GM19324 (cell line): ENCODE data around the gene TNN.
"Not testable (repeated sequence)": the region's sequence is repeated elsewhere in the genome, so short reads cannot be mapped to it uniquely, and the experiment has no call there.

Experiments used
- ATAC-seq: cut with Tn5 transposase; IDR thresholded peaks from one replicate; pipeline ENCODE4 v1.9.1; 2021; ENCODE audit warnings: mild to moderate bottlenecking, moderate library complexity; ENCODE audit not compliant: unreplicated experiment, low FRiP score

Gene TNN, protein sequence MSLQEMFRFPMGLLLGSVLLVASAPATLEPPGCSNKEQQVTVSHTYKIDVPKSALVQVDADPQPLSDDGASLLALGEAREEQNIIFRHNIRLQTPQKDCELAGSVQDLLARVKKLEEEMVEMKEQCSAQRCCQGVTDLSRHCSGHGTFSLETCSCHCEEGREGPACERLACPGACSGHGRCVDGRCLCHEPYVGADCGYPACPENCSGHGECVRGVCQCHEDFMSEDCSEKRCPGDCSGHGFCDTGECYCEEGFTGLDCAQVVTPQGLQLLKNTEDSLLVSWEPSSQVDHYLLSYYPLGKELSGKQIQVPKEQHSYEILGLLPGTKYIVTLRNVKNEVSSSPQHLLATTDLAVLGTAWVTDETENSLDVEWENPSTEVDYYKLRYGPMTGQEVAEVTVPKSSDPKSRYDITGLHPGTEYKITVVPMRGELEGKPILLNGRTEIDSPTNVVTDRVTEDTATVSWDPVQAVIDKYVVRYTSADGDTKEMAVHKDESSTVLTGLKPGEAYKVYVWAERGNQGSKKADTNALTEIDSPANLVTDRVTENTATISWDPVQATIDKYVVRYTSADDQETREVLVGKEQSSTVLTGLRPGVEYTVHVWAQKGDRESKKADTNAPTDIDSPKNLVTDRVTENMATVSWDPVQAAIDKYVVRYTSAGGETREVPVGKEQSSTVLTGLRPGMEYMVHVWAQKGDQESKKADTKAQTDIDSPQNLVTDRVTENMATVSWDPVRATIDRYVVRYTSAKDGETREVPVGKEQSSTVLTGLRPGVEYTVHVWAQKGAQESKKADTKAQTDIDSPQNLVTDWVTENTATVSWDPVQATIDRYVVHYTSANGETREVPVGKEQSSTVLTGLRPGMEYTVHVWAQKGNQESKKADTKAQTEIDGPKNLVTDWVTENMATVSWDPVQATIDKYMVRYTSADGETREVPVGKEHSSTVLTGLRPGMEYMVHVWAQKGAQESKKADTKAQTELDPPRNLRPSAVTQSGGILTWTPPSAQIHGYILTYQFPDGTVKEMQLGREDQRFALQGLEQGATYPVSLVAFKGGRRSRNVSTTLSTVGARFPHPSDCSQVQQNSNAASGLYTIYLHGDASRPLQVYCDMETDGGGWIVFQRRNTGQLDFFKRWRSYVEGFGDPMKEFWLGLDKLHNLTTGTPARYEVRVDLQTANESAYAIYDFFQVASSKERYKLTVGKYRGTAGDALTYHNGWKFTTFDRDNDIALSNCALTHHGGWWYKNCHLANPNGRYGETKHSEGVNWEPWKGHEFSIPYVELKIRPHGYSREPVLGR (N-terminal part only)

DNA sequence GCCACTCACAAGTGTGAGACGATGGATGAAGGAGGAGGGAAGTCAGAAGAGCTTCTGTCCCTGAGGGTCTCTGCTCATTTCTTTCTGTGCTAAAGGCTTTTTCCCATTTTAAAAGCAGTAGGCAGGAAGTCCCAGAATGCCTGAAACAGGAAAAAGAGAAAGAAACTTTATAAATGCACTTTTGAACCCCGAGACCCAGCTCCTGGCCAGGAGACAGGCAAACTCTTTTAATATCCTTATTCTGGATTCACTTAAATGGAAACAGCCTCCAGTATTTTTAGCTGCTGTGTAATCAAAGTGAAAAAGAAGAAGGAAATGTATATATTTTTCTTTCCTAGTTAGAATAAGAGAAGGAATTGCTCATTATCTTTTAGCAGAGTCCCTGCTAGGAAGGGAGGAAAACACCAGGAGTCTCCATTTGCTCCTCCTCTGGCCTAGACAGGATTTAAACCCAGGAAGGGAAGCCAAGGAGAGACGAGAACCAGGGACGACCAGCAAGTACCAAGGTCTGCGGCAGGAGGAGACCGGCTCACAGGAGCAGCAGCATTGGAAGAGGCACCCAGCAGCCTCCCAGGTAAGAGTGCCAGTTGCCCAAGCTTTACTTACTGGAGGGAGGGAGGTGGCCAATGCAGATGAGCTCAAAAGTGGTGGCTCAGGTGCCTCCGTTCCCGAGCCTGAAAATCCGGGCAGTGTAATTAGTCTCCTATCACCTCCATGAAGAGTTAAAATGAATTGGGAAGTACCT is at the start of gene TNN:
Gene TNN (plus strand): TSS at position 472 of the 745 bp plus-strand sequence. CDS start 9,586 bp downstream, outside the sequence.
- no peak for ATAC-seq

DNA sequence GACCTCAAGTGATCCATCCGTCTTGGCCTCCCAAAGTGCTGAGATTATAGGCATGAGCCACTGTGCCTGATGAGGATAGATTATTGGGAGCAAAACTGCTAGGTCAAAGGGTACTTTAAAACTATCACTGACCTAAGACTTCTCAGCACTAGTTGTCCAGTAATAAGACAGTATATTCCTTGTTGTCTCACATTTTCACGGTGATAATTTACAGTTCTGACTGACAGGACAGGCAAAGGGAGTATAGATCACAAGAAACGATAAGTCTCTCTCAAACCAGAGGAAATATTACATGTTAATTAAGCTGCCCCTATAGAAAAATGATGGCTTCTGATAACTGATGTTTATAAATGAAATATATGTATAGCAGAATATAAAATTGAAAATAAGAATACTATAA is 48.1 kb upstream of the TNN start:
- no peak for ATAC-seq

DNA sequence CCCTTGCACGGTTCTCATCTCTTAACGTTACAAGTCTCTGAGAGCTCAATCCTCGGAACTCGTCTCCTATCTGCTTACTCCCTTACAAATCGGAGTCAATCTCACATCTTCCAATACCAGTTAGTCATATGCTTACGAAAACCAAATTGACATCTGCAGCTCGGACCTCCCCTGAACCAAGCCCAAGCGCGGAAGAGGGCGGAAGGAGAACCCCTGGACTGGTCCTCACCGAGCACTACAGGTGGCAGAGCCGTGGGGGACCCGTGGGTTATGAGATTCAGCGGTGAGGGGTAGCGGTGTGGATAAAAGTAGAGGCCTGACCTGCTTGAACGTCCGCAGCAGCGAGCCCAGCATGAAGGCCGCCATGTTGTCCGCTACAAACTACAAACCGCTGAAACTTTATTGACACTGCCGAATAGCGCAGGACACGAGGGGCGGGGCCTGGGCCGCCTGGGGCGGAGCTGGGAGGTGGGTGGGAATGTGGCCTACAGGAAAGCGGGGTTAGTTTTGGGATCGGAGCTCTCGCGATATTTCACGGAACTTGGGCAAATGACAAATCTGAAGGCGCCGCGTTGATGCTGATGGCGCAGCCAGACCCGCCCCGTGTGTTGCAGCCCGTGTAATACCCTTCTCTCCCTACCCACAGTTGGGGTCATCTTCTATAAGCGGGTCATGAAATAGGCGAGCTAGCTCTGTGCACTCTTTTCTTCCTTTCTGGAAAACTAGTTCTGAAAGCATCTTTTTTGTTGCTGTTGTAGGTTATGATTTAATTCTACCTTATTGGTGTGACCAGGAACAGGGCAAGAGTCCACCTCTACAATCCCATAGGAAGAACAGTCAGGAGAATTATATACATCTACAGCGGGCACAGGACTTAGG is 44.4 kb upstream of the TNN start, which contains the start of gene MRPS14:
Gene MRPS14 (minus strand): TSS at position 383 of the 879 bp plus-strand sequence. CDS start 17 bp downstream, at position 366.
- peak; percentile 92 for ATAC-seq

DNA sequence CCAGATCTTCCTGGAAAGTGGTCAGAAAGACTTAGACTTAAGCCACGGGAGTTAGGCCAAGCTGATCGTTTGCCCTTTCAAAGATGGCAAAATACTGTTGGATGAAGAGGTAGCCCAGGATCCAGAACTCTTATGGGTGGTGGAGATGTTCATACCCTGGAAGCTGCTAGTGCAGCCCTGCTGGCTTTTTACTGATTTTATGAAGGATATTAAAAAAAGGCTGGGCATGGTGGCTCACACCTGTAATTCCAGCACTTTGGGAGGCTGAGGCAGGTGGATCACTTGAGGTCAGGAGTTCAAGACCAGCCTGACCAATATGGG is 43.8 kb upstream of the TNN start:
- not testable (repeated sequence) for ATAC-seq

DNA sequence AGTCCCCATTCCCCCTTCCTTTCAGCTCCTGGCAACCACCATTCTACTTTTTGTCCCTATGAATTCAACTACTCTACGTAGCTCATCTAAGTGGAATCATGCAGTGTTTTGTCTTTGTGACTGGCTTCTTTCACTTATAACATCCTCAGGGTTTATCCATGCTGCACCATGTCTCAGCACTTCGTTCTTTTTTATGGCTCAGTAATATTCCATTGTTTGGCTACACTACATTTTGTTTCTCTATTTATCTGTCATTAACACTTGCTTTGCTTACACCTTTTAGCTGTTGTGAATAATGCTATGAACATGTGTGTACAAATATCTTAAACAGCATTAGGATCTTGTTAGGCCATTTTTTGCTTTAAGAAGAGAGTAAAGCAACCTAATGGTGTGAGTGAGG is 42.9 kb upstream of the TNN start:
- no peak for ATAC-seq

DNA sequence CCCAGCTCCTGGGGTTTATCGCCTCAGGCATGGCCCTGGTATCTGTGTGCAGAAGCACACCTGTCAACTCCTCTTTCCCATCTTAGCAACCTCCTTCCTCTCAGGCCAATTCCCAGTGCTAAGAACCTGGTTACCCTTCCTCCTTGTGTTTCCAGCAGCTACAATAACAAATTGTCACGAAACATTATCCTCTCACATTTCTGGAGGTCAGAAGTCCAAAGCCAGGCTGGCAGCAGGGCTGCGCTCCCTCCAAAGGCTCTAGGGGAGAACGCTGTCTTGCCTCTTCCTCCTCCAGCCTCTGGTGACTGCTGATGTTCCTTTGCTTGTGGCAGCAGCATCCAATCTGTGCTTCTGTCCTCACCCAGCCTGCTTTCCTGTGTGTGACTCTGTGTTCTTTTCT is 33.7 kb upstream of the TNN start:
- no peak for ATAC-seq

DNA sequence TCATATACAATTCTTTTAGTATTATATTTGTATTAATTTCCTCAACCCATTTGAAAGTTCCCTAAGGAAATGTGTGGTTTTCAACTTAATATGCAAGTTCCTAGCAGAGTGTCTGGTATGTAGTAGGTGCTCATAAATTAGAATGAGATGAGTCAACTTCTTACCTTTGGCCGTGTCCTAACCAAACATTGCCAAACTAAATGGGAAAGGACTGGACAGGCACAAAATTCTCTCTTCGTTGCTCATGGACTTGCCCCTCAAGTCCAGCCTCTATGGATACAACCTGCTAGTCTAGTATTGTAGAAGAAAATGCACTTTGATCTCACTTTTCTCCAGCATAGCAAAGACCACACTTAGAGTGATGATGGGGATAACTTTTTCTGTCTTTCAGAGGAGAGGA is 32.9 kb upstream of the TNN start:
- no peak for ATAC-seq

DNA sequence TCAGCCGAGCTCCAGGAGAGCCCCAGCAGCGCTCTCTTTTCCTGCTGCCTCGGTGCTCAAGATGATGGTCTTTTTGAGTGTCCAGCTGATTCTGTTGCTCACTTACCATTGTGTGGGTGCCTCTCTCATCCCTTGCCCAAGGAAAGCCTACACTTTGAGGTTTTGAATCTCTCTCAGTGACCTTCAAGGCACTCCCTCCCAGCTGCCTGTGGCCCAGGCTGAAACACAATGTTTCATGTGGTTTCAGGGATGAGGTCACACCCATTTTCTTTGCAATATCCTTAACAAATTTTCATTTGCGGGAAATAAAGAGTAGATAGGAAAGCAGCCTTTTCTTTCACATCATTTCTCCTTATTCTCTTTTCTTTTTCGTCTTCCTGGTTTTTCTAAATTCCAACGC is 31.8 kb upstream of the TNN start:
- ATAC-seq: no peak

DNA sequence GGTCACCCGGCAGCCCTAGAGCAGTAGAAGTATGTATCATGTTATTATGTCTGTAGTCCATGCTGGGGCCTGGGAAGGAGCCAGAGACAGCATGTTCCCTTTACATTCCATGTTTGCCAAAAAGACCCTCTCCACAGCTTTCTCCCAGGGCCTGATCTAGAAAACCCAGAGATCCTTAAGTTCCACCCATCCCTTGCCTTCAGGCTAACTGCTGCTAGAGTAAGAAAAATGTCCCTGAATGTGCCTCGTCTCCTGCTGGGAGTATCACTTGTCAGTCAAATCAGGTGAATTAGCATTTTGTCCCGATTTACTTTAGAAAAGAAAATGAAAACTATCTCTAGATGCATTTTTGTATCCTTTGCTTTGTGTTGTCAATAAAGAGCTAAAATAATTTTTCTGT is 31.2 kb upstream of the TNN start:
- ATAC-seq: no peak

DNA sequence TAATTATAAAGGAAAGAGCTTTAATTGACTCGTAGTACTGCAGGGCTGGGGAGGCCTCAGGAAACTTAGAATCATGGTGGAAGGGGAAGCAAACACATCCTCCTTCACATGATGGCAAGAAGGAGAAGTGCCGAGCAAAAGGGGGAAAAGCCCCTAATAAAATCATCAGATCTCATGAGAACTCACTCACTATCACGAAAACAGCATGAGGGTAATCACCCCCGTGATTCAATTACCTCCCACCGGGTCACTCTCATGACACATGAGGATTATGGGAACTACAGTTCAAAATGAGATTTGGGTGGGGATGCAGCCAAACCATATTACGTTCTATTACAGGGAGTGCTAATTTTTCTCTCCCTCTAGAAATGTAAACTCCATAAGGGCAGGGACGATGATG is 30.2 kb upstream of the TNN start:
- ATAC-seq: no peak

DNA sequence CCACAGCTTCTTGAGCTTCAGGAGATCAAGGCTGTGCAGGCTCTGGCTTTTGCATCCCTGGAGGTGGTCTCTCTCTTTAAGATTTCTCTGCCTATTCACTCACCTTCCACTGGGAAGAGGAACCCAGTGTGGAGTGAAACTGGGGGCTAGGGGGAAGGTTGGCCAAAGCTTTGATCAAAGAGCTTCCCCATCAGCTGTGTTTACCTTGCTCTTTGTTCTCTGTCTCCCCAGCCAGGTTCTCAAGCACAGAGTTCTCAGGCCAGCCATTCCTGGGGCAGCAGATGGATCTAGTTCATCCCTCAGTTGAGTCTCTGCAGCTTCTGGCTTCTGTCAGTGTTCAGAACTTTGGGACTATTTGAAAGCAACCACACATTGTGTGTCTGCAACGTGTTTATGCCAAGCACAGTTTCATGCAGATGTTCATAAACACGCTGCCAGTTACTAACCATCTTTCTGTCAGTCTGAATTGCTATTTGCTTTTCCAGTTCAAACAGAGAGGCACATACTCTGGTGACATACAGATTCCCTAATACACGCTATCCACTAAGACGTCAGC is 27.2 kb upstream of the TNN start:
- ATAC-seq: no peak

DNA sequence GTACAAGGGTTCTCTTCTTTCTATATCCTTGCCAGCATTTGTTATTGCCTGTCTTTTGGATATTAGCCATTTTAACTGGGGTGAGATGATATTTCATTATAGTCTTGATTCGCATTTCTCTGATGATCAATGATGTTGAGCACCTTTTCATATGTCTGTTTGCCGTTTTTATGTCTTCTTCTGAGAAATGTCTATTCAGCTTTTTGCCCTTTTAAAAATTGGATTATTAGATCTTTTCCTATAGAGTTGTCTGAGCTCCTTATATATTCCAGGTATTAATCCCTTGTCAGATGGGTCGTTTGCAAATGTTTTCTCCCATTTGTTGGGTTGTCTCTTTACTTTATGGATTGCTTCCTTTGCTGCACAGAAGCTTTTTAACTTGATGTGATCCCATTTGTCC is 25.0 kb upstream of the TNN start:
- ATAC-seq: no peak

DNA sequence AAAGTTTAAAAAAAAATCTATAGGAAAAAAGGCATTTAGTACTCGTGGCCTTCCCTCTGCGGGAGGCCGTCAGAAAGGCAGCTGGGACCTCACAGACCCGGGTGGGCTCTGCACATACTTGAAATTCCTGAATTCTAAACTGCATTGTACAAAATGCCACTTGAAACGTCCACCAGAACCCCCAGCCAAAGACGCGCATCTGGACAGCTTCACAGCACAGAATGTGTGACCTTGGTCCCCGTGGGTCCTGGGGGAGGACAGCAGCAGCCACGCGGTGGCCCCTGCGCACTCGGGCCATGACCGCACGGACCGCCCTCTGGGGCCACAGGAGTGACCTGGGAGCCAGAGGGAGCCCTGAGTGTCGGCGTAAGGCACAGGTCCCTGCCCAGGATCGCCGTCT is 23.8 kb upstream of the TNN start:
- ATAC-seq: no peak

DNA sequence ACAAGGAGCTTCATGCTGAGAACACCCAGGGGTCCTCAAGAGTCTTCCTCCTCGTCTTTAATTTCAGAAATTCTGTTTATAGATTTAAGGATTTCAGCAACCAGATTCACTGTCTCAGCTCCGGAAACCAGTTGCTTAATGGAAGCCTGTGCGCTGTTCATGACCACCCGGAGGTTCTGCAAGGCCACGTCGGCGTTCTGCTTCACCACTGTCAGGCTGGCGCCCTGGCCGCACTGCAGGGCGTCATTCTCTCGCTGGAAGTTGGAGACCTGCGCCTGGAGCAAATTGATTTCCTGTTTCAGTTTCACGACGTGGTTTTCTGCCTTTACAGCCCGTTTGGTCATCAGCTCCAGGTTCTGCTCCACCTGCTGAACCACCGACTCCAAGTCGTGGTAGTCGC is 23.0 kb upstream of the TNN start:
- not testable (repeated sequence) for ATAC-seq

DNA sequence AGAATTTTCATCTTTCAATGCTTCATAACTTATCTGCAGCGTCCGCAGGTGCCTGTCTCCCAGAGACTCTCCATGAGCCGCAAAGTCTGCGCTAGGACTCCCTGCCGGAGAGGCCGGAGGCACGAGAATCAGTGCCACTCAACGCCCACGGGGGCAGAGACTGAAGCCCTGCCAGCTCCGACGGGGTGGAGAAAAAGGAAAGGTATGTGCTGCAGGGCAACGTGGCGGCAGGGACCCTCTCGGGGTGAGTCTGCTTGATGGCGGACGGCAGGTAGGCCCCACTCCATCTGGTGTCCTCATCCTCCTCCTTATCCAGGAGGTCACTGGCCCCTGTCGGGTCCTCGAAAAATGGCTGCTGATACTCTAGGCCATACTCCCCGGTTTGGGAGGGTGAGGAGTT is 22.5 kb upstream of the TNN start:
- no peak for ATAC-seq

DNA sequence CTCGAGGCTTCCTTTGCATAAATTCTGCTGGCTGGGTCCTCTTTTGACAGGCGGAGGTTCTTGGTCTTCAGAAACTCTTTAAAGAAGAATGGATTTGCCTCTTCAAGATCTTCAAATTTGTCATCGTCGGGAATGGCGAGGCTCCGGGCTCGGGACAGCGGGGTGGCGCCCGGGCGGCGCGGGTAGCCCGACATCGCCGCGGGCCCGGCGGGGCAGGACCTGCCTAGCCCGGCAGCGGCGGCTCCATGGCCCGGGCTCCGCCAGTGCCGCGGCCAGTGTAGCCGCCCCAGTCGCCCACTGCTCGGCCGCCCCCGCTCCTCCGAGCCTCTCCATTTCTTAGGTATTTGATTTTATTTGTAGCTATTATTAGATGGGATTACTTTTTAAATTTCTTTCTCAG is 22.1 kb upstream of the TNN start:
- ATAC-seq: no peak

DNA sequence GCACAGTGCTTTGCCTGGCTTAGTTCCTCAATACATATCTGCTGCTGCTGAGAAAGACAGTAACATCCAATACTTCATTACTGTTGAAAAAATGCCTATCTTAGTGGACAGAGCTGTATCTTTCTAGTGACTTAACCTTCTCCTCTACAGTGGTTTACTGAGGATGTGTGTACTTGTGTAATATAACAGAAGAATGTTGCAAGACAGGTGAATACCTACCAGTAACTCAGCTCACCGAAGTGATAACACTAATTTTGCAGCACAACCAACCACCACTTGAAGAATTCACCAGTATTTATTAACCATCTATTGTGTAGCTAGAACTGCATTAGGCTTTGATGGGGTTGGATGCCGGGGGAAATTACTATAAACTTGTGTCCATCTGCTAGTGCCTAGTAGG is 16.6 kb upstream of the TNN start:
- ATAC-seq: no peak

DNA sequence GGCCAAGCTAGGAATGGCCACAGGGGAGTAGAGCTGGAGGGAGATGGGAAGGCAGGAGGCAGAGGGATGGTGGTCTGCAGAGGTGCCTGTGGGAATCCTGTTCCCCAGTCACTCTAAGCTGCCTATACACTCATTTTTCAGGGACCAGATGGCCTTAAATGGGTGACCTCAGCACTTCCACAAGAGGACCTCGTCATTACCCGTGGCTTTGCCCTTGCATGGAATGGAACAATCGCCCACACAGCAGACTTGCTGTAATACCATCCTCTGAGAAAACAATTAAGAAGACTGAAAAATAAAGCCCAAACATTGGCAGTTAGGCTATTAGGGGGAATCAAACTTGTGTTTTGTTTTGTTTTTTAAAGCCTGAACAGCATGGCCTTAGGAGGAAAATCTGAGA is 12.9 kb upstream of the TNN start:
- no peak for ATAC-seq

DNA sequence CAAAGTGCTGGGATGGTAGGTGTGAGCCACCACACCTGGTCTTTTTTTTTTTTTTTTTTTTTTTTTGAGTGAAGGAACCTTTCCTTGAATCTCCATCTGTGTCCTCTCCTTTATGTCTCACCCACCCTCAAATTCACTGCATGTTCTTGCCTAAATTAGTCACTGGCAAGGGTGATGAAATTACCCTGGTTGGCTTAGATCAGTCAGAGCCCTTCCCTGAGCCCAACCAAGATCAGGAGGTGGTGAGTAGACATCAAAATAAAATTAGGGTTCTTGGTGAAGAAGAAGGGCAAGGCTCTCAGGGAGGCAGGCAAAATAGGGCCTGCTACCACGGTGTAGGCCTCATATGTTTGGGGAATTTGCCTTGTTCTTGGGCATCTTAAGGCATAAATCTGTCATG is 5.3 kb upstream of the TNN start:
- ATAC-seq: no peak
